A549 (cell line): ENCODE data around the gene NMRK1.

Experiments used
- EP300 ChIP-seq, 2 experiments: fragments of >200 bp; sonication (Bioruptor Twin); formaldehyde crosslinking; IDR thresholded peaks; 2 replicates in 1 of 2; 3 replicates in 1 of 2; pipeline ENCODE4 v1.6.1; 2016 to 2017
- TF ChIP-seq, protein P1 (sequence below): fragments of >200 bp; sonication (Bioruptor Twin); formaldehyde crosslinking; IDR thresholded peaks from 3 replicates; pipeline ENCODE4 v1.5.1; 2016

DNA sequence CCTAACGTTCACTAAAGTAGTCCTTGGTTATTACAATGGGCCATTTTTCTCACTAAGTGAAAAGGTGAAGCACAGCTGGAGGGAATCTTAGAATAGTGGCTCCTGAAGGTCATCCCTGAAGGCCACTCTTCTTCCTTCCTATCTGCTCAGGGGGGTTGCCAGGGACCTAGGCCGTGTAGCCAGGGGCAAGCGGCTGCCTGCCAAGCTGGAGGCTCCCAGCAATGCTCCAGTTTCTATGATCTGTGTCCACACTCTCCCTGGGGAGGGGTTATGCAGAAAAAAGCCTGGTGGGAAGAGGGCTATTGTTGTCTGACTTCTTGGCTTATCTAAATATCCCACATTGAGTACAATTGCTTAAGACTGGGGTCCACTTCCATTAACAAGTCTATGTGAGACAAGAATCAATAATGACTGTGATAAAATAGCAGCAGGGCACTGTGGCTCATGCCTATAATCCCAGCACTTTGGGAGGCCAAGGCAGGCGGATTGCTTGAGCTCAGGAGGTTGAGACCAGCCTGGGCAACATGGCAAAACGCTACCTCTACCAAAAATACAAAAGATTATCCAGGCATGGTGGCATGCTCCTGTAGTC is 3.8 kb downstream of the NMRK1 start:
- TF ChIP-seq EP300 (IDR thresholded peaks at IDR 0.05), result no peak
- TF ChIP-seq, protein P1, sequence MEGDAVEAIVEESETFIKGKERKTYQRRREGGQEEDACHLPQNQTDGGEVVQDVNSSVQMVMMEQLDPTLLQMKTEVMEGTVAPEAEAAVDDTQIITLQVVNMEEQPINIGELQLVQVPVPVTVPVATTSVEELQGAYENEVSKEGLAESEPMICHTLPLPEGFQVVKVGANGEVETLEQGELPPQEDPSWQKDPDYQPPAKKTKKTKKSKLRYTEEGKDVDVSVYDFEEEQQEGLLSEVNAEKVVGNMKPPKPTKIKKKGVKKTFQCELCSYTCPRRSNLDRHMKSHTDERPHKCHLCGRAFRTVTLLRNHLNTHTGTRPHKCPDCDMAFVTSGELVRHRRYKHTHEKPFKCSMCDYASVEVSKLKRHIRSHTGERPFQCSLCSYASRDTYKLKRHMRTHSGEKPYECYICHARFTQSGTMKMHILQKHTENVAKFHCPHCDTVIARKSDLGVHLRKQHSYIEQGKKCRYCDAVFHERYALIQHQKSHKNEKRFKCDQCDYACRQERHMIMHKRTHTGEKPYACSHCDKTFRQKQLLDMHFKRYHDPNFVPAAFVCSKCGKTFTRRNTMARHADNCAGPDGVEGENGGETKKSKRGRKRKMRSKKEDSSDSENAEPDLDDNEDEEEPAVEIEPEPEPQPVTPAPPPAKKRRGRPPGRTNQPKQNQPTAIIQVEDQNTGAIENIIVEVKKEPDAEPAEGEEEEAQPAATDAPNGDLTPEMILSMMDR, result no peak
